AG09309 (cell line): ENCODE results near the gene LRRK1.
A peak's percentile ranks its signal among the peaks of the same experiment; 100 is the strongest.

Experiments
- DNase-seq: peaks from one replicate; pipeline ENCODE4 v3.0.0-alpha.2; 2010; ENCODE audit warnings: low read depth
- H3K4me3 ChIP-seq: 2 replicates; pipeline ENCODE4 v1.5.1; 2011; ENCODE audit warnings: mild to moderate bottlenecking, low read depth, low read length, moderate library complexity; ENCODE audit not compliant: control insufficient read depth
- TF ChIP-seq, protein P1 (sequence below): IDR thresholded peaks from 2 replicates; pipeline ENCODE4 v1.5.1; 2011; ENCODE audit warnings: mild to moderate bottlenecking, low read depth, low read length, inconsistent platforms; ENCODE audit not compliant: insufficient read depth, control insufficient read depth; ENCODE audit errors: missing control alignments

Gene LRRK1

DNA sequence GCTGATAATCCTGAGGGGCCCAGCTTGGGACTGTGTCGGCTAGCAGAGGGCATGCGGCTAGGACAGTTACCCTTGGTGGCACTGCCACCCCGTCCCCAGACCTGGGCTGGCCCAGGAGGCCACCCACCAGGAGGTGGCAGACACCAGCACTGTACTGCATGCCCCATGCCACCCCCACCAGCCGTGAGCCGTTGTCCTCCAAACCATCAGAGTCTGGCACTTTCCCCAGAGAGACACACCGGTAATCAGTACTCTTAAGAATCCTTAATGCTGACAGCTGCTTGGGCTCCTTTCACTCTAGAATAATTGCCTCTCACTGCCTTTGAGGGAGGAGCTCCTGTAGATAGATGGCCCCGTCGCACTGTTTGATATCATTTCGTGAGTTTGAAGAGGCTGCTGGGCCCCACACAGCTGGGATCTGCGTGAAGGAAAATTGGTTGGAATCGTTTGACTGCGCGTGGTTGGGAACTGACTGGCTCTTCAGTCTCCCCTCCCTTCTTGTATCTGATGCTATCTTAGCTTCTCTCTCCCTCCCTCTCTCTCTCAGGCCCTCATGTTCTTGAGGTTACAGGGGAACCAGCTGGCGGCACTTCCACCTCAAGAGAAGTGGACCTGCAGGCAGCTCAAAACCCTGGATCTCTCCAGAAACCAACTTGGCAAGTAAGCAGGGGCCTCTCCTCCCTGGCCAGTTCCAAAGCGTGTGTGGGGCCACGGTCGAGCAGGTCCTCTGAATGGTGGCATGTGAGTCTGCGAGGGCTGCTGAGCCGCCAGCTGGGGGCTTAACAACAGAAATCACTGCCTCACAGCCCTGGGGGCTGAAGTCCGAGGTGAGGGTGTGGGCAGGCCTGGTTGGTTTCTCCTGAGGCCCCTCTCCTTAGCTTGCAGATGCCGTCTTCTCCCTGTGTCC, 94.9 kb downstream of the LRRK1 start:
- TF ChIP-seq, protein P1, sequence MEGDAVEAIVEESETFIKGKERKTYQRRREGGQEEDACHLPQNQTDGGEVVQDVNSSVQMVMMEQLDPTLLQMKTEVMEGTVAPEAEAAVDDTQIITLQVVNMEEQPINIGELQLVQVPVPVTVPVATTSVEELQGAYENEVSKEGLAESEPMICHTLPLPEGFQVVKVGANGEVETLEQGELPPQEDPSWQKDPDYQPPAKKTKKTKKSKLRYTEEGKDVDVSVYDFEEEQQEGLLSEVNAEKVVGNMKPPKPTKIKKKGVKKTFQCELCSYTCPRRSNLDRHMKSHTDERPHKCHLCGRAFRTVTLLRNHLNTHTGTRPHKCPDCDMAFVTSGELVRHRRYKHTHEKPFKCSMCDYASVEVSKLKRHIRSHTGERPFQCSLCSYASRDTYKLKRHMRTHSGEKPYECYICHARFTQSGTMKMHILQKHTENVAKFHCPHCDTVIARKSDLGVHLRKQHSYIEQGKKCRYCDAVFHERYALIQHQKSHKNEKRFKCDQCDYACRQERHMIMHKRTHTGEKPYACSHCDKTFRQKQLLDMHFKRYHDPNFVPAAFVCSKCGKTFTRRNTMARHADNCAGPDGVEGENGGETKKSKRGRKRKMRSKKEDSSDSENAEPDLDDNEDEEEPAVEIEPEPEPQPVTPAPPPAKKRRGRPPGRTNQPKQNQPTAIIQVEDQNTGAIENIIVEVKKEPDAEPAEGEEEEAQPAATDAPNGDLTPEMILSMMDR, result no peak
- DNase-seq, result no peak
- H3K4me3 ChIP-seq, result no peak overlapping the region

DNA sequence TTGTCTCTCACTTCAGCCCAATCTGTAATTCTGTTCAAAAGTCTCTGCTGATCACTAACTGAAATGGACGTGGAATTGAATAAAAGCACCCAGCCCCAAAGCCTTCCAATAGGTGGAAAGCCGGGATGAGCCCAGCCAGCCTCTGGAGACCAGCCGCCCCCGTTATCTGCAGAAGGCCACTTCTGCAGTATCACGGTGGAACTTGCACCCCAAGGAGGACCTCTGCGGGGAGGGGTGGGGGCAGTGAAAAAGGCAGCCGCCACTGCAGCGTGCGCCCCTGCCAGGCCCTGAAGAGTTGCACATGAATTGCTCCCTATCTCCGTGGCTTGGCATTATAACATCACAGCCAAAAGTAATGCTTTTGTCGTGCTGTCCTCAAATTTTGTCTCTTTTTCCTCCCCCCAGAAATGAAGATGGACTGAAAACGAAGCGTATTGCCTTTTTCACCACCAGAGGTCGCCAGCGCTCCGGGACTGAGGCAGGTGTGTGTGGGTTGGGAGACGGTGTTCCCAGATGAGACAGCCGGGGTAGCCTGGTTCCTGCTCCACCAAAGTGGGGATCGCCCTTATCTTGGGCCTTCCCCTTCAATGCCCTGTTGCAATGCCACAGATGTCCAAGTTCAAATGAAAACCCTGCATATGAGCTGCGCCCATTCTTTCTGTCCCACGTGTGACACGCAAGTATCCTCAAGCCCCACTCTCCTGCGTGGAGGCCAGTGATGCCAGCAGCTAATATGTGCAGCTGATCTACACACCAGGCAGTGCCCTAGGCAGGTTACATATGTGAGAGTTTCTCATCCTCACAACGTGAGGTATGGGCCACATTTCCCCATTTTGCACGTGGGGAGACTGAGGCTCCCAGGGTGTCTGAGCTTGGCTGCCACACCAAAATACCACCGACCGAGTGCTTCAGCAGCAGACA, 96.0 kb downstream of the LRRK1 start:
- DNase-seq, result no peak
- TF ChIP-seq, protein P1, result peak; percentile 95
- H3K4me3 ChIP-seq, result no peak overlapping the region

DNA sequence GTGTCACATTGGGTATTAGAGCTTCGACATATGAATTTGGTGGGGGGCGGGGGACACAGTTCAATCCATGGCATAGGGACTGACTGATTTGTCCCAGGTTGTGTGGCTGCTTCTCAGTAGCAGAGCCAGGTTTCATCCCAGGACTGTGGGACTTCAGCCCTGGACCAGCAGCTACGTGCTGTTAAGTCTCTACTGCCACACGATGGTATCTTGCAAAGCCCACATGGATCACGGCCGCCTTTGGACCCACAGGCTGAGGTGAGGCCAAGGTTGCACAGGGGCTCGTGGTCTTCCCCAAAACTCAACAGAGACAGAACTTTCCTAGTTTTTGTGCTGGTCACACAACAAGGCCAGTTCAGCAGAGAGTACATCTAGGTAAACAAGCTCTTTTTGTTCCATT, 97.4 kb downstream of the LRRK1 start:
- TF ChIP-seq, protein P1, result no peak
- no peak overlapping the region for H3K4me3 ChIP-seq
- DNase-seq, result no peak

DNA sequence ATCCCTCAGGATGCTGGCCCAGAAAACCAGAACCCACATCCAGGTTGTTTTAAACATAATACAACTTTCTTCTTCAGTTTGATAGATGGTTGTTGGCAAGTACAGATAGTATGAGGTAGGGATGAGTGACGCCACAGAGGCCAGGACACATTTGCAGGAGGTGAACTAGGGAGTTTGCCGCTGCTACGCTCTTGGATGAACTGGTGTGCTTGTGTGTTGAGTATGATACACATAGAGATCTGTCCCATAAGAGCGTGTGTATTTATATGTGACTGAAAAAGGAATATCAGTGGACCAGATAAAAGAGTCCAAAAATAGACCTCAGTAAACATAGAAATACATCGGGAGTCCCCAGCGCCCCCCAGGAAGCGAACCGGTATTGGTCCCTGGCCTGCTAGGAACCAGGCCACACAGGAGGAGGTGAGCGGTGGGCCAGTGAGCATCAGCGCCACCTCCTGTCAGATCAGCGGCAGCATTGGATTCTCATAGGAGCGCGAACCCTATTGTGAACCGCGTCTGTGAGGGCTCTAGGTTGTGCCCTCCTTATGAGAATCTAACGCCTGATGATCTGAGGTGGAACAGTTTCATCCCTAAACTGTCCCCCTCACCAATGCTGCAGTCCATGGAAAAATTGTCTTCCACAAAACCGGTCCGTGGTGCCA, 98.1 kb downstream of the LRRK1 start:
- TF ChIP-seq, protein P1, result peak; percentile 19
- DNase-seq, result no peak
- H3K4me3 ChIP-seq, result no peak overlapping the region

DNA sequence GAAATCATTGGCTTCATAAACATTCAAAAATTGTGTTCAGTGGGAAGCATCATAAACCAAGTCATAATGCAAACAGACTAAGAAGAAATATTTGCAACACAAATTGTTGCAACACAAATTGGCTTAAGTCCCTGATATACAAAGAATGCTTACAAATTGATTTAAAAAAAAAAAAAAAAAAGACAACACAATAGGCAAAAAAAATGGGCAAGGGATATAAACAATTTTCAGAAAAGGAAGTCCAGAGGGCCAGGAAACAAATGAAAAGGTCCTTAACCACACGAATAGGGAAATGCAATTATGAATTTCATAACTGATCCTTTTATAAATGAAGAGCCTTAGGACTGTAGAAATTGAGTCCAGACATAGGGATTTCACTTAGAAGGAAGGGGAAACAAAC, 98.9 kb downstream of the LRRK1 start:
- no peak overlapping the region for H3K4me3 ChIP-seq
- peak; percentile 33 for DNase-seq
- TF ChIP-seq, protein P1, result no peak

DNA sequence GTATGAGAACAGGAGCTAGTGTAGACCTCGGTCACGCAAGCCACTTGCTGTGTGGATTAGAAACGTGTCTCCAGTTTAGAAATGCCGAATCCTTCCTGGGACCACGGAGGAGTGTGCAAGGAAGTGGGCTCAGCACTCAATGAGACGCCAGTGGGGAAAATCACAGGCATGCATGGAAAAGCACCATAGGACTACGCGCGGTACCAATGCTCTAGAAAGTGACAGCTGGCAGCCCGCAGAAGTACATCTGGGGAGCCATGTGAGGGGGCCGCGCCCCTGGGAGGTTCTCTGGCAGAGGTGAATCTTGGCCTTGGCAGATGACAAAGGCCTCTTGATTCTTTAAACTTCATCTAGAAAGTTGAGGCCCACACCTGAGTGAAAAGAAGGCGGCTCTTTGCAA, 99.3 kb downstream of the LRRK1 start:
- TF ChIP-seq, protein P1, result no peak
- DNase-seq, result no peak
- no peak overlapping the region for H3K4me3 ChIP-seq
